DMS 273 (cell line): ENCODE data around the gene ENOX2.
"Not testable (repeated sequence)": the region's sequence is repeated elsewhere in the genome, so short reads cannot be mapped to it uniquely, and the experiment has no call there.

Source experiments
- DNase-seq: peaks from one replicate; lab custom pipeline; 2025; ENCODE audit not compliant: unreplicated experiment; lab: John Stamatoyannopoulos, UW

ENOX2 gene

GRCh38 chrX:130827648-130828047 is 75.4 kb downstream of the ENOX2 start:
- DNase-seq, result no peak

GRCh38 chrX:130826249-130826648 is 76.8 kb downstream of the ENOX2 start:
- DNase-seq, result no peak

GRCh38 chrX:130825525-130825924 is 77.5 kb downstream of the ENOX2 start:
- DNase-seq, result no peak

GRCh38 chrX:130819367-130819766 is 83.6 kb downstream of the ENOX2 start:
- DNase-seq, result not testable (repeated sequence)

GRCh38 chrX:130813932-130814331 is 89.1 kb downstream of the ENOX2 start:
- DNase-seq, result not testable (repeated sequence)

GRCh38 chrX:130810561-130810960 is 92.4 kb downstream of the ENOX2 start:
- no peak for DNase-seq

- no peak for DNase-seq
Measured at GRCh38 chrX:130805903-130806302, 97.1 kb downstream of the ENOX2 start.

GRCh38 chrX:130803537-130803936 is 99.5 kb downstream of the ENOX2 start:
- DNase-seq, result no peak

GRCh38 chrX:130801901-130802300 is 101.1 kb downstream of the ENOX2 start:
- DNase-seq, result no peak

- DNase-seq, result no peak
Measured at GRCh38 chrX:130799393-130799792, 103.6 kb downstream of the ENOX2 start.

GRCh38 chrX:130793975-130794374 is 109.0 kb downstream of the ENOX2 start:
- DNase-seq, result no peak

- not testable (repeated sequence) for DNase-seq
Measured at GRCh38 chrX:130791870-130792269, 111.1 kb downstream of the ENOX2 start.

- no peak for DNase-seq
Measured at GRCh38 chrX:130789793-130790192, 113.2 kb downstream of the ENOX2 start.

GRCh38 chrX:130788786-130789581 is 114.0 kb downstream of the ENOX2 start:
- DNase-seq, result no peak

GRCh38 chrX:130786030-130786429 is 117.0 kb downstream of the ENOX2 start:
- DNase-seq, result no peak

- no peak for DNase-seq
Measured at GRCh38 chrX:130778773-130779172, 124.2 kb downstream of the ENOX2 start.

GRCh38 chrX:130775849-130776248 is 127.2 kb downstream of the ENOX2 start:
- DNase-seq, result no peak

- DNase-seq, result peak; percentile 3
Measured at GRCh38 chrX:130772776-130773143, 130.2 kb downstream of the ENOX2 start.

GRCh38 chrX:130772105-130772775 is 130.8 kb downstream of the ENOX2 start:
- no peak for DNase-seq

- DNase-seq, result no peak
Measured at GRCh38 chrX:130771648-130772047, 131.4 kb downstream of the ENOX2 start.

GRCh38 chrX:130771230-130771629 is 131.8 kb downstream of the ENOX2 start:
- DNase-seq, result no peak

GRCh38 chrX:130770615-130771014 is 132.4 kb downstream of the ENOX2 start:
- no peak for DNase-seq

GRCh38 chrX:130769835-130770234 is 133.2 kb downstream of the ENOX2 start:
- no peak for DNase-seq
